ENCODE data around the gene PPL.

The PPL gene

DNA sequence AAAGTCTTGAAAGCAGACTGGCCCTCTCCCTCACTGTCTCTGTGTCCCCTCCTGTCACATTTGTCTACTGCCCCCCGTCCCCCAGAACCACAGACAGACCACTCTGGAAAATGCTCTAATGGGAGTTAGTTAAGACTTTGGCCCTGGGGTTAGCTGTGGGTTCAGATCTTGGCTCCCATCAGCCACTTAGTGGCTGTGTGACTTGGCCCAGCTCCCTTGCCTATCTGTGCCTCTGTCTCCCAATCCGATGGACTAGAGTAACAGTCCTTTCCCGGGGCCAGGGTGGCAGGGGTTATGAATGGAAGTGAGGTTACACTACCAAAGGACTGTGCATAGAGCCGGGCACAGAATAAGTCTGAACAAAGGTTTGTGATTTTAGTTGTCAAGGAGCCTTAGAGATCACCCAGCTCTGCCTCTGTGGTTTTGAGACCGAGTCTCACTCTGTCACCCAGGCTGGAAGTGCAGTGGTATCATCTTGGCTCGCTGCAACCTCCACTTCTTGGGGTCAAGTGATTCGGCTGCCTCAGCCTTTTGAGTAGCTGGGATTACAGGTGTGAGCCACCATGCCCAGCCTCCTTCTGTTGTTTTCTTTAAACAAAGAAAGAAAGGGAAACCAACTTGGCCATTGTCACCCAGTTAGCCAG is 23.7 kb downstream of the PPL start:
- H3K4me1 ChIP-seq (ENCODE audit: low read depth, poor library complexity, severe bottlenecking) = peaks cover 23% of the 10 kb centered on the region
- peak overlapping the region; percentile 87 for H2AFZ ChIP-seq (ENCODE audit: low read depth)
- H3K27me3 ChIP-seq (ENCODE audit: insufficient read depth, low read depth) = no peaks in the 10 kb centered on the region
- H3K4me2 ChIP-seq = peak overlapping the region; percentile 83
- TF ChIP-seq, protein P1, sequence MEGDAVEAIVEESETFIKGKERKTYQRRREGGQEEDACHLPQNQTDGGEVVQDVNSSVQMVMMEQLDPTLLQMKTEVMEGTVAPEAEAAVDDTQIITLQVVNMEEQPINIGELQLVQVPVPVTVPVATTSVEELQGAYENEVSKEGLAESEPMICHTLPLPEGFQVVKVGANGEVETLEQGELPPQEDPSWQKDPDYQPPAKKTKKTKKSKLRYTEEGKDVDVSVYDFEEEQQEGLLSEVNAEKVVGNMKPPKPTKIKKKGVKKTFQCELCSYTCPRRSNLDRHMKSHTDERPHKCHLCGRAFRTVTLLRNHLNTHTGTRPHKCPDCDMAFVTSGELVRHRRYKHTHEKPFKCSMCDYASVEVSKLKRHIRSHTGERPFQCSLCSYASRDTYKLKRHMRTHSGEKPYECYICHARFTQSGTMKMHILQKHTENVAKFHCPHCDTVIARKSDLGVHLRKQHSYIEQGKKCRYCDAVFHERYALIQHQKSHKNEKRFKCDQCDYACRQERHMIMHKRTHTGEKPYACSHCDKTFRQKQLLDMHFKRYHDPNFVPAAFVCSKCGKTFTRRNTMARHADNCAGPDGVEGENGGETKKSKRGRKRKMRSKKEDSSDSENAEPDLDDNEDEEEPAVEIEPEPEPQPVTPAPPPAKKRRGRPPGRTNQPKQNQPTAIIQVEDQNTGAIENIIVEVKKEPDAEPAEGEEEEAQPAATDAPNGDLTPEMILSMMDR (conservative IDR thresholded peaks at IDR 0.05; ENCODE audit: low read depth, low read length) = no peak
- no peak overlapping the region for H3K4me3 ChIP-seq (IDR thresholded peaks at IDR 0.05; ENCODE audit: insufficient read depth, low read depth, low read length)
- H3K27ac ChIP-seq = peak overlapping the region; percentile 89
- no peaks in the 10 kb centered on the region for H4K20me1 ChIP-seq (ENCODE audit: insufficient read depth)
- H3K79me2 ChIP-seq (ENCODE audit: insufficient read depth, low read depth) = no peaks in the 10 kb centered on the region
- H3K36me3 ChIP-seq (ENCODE audit: insufficient read depth) = no peaks in the 10 kb centered on the region
- peak overlapping the region; percentile 34; the same call in 1 of the 2 replicates for H3K9ac ChIP-seq

DNA sequence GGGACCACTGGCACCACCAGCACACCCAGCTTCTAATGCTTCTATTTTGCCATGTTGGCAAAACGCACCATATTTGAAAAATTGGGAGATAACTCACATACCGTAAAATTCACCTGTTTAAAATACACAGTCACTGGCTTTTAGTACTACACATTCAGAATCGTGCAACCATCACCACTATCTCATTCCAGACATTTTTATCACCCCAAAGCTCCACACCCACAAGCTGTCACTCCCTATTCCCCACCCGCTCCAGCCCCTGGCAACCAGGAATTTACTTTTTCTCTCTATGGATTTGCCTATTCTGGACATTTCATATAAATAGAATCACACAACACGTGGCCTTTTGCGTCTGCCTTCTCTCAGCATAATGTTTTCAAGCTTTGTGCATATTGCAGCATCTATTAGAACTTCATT is 25.0 kb downstream of the PPL start:
- no peaks in the 10 kb centered on the region for H3K36me3 ChIP-seq (ENCODE audit: insufficient read depth)
- TF ChIP-seq, protein P1 (conservative IDR thresholded peaks at IDR 0.05; ENCODE audit: low read depth, low read length) = no peak
- no peak overlapping the region for H2AFZ ChIP-seq (ENCODE audit: low read depth)
- no peaks in the 10 kb centered on the region for H3K79me2 ChIP-seq (ENCODE audit: insufficient read depth, low read depth)
- no peak overlapping the region for H3K4me2 ChIP-seq
- no peak overlapping the region for H3K27ac ChIP-seq
- no peaks in the 10 kb centered on the region for H3K27me3 ChIP-seq (ENCODE audit: insufficient read depth, low read depth)
- H3K9ac ChIP-seq = no peak overlapping the region
- H3K4me3 ChIP-seq (IDR thresholded peaks at IDR 0.05; ENCODE audit: insufficient read depth, low read depth, low read length) = no peak overlapping the region
- no peaks in the 10 kb centered on the region for H4K20me1 ChIP-seq (ENCODE audit: insufficient read depth)
- peaks cover 23% of the 10 kb centered on the region for H3K4me1 ChIP-seq (ENCODE audit: low read depth, poor library complexity, severe bottlenecking)

DNA sequence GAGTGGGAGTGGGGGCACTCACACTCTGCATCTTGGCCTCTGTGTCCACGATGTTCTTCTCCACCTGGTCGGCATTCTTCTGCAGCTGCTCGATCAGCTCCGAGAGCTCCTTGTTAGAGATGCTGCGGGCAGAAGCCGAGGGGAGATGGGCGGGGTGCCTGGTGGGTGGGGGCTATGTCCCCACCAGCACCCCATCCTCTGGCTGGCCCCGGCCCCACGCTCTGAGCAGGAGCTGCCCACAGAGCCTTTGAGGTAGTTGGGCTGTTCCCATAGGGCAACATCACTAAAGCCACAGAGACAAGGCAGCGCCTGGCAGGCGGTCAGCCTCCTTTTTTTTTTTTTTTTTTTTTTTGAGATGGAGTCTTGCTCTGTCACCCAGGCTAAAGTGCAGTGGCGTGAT is 26.1 kb downstream of the PPL start:
- Histone ChIP-seq H3K27ac (no peak overlapping the region), H3K4me2 (no peak overlapping the region), H3K79me2 (ENCODE audit: insufficient read depth, low read depth) (no peaks in the 10 kb centered on the region), H4K20me1 (ENCODE audit: insufficient read depth) (no peaks in the 10 kb centered on the region), H3K36me3 (ENCODE audit: insufficient read depth) (no peaks in the 10 kb centered on the region), H3K4me3 (IDR thresholded peaks at IDR 0.05; ENCODE audit: insufficient read depth, low read depth, low read length) (no peak overlapping the region), H3K4me1 (ENCODE audit: low read depth, poor library complexity, severe bottlenecking) (peaks cover 23% of the 10 kb centered on the region), H3K9ac (no peak overlapping the region), H2AFZ (ENCODE audit: low read depth) (no peak overlapping the region), H3K27me3 (ENCODE audit: insufficient read depth, low read depth) (0 out of 2 replicates have a peak, but pooled peaks cover under 1% of the 10 kb centered on the region)
- TF ChIP-seq, protein P1 (conservative IDR thresholded peaks at IDR 0.05; ENCODE audit: low read depth, low read length) = no peak

DNA sequence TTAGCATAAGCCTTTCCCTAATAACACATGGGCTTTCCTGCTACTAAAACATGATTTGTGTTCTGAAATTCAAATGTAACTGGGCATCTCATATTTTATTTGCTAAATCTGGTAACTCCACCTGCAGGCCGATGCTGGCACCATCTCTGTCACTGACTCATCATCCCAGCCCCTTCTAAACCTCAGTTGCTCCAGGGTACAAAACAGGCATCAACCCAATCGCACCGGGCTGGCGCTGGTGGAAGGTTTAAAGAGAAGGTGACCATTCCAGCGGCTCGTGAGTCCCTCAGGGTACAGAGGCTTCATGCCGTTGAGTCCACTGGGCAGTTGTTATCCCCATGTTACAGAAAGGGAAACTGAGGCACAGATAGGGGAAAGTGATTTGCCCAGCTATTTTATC is 27.1 kb downstream of the PPL start:
- TF ChIP-seq, protein P1 (conservative IDR thresholded peaks at IDR 0.05; ENCODE audit: low read depth, low read length) = no peak
- Histone ChIP-seq H3K4me3 (IDR thresholded peaks at IDR 0.05; ENCODE audit: insufficient read depth, low read depth, low read length) (no peak overlapping the region), H3K4me1 (ENCODE audit: low read depth, poor library complexity, severe bottlenecking) (peaks cover 23% of the 10 kb centered on the region), H3K36me3 (ENCODE audit: insufficient read depth) (no peaks in the 10 kb centered on the region), H3K27ac (no peak overlapping the region), H4K20me1 (ENCODE audit: insufficient read depth) (no peaks in the 10 kb centered on the region), H3K9ac (no peak overlapping the region), H3K4me2 (no peak overlapping the region), H3K27me3 (ENCODE audit: insufficient read depth, low read depth) (peaks cover 9% of the 10 kb centered on the region; the same call in 1 of the 2 replicates), H3K79me2 (ENCODE audit: insufficient read depth, low read depth) (no peaks in the 10 kb centered on the region), H2AFZ (ENCODE audit: low read depth) (no peak overlapping the region)

All from KMS-11 (cell line).